Kidney (tissue), 14 donors: ENCODE results near the gene HAVCR1. TPM values are rescaled to one million over a fixed set of nuclear protein-coding genes. Genes with fewer than 3 reads are reported as not detected.
A peak's percentile ranks its signal among the peaks of the same experiment; 100 is the strongest.
"Not testable (repeated sequence)": the region's sequence is repeated elsewhere in the genome, so short reads cannot be mapped to it uniquely, and the experiment has no call there.

Experiments used
- DNase-seq, 5 donors: peaks; one replicate each; pipeline ENCODE4 v3.0.0-alpha.2; 2013 to 2020
- FAIRE-seq: peaks from 2 replicates; lab custom pipeline; 2012; peaks lifted over from hg19 to GRCh38; lab: Jason Lieb, UNC
- H3K27ac ChIP-seq, 2 donors: one replicate each; pipeline ENCODE4 v1.7.0; 2013; ENCODE audit warnings: low read depth in 2 of 2, low read length in 2 of 2, inconsistent platforms in 1 of 2
- H3K27me3 ChIP-seq: one replicate; pipeline ENCODE4 v1.7.1; 2013; ENCODE audit warnings: low read length, inconsistent platforms; ENCODE audit not compliant: control insufficient read depth, insufficient read depth
- H3K36me3 ChIP-seq, 3 donors: one replicate each; pipeline versions ENCODE4 v1.7.0 to v1.7.1; 2013; ENCODE audit warnings: low read length in 3 of 3, control low read depth in 1 of 3, inconsistent platforms in 1 of 3; ENCODE audit not compliant: insufficient read depth in 3 of 3, control insufficient read depth in 2 of 3
- H3K4me1 ChIP-seq, 3 donors: one replicate each; pipeline versions ENCODE4 v1.7.0 to v1.7.1; 2013; ENCODE audit warnings: low read length in 3 of 3, inconsistent platforms in 1 of 3, low read depth in 1 of 3; ENCODE audit not compliant: control insufficient read depth in 2 of 3, insufficient read depth in 2 of 3
- H3K4me3 ChIP-seq, 3 donors: one replicate each; pipeline versions ENCODE4 v1.7.0 to v1.8.1; 2013; ENCODE audit warnings: low read length in 3 of 3, control low read depth in 1 of 3, inconsistent platforms in 1 of 3
- H3K9ac ChIP-seq, 3 donors: one replicate each; pipeline versions ENCODE4 v1.7.0 to v1.7.1; 2013; ENCODE audit warnings: low read length in 3 of 3, control low read depth in 1 of 3, inconsistent platforms in 1 of 3
- H3K9me3 ChIP-seq, 3 donors: one replicate each; pipeline versions ENCODE4 v1.7.0 to v1.7.1; 2013; ENCODE audit warnings: low read length in 3 of 3, control low read depth in 1 of 3, inconsistent platforms in 1 of 3; ENCODE audit not compliant: control insufficient read depth in 2 of 3, insufficient read depth in 1 of 3
- CTCF ChIP-seq: IDR thresholded peaks from 3 replicates; pipeline ENCODE4 v1.5.1; 2012; ENCODE audit warnings: mild to moderate bottlenecking, moderate library complexity, borderline replicate concordance; ENCODE audit not compliant: insufficient read depth; ENCODE audit errors: extremely low read depth
- intact Hi-C: fragments of 100-400 bp; cut with DNase I; formaldehyde crosslinking; loops from one replicate; pipeline ENCODE4 v1.11.1; 2022
- polyA plus RNA-seq: library from polyadenylated mRNA; stranded (reverse); fragments of 350-450 nt; fragmentation: Illumina TruSeq; extraction: RNeasy Lipid Tissue Mini Kit (QIAGEN cat#74804); gene quantifications from one replicate; pipeline ENCODE4 v1.2.3, GENCODE V29; 2014; ENCODE audit warnings: low read depth, low replicate concordance; ENCODE audit not compliant: insufficient read depth
- total RNA-seq: library from RNA; stranded (reverse); fragmentation: NEBNext Ultra II Directional; extraction: Animal tissue kit (Norgen Biotek cat#: 25700); gene quantifications from one replicate; pipeline ENCODE4 v1.2.1, GENCODE V29; 2021
- donor health status: control.
- donor health status: control.
- donor health status: control.
- donor health status: control.
- donor health status: control.
- donor health status: DM: yes; HTN: yes; CAD: no.
- donor health status: Normal renal cell carcinoma (clear cell type).

HAVCR1 gene
- total and polyA plus RNA-seq, 2 donors from 2014 or later, result 0.65 to 114 TPM

- Histone ChIP-seq H3K4me1 (peaks cover 0 to 8% (median 5%) of the 10 kb centered on the region in 3 donors), H3K27ac (no peak overlapping the region), H3K9ac (no peak overlapping the region), H3K36me3 (no peaks in the 10 kb centered on the region), H3K4me3 (no peak overlapping the region), H3K27me3 (no peaks in the 10 kb centered on the region), H3K9me3 (no peaks in the 10 kb centered on the region)
- intact Hi-C loops, result no loop called here
- DNase-seq, result no peak
- TF ChIP-seq CTCF, result no peak
- FAIRE-seq, result no peak
Observed at GRCh38 chr5:157030692-157031091, 28.2 kb downstream of the HAVCR1 start.

GRCh38 chr5:157029457-157029856 is 29.5 kb downstream of the HAVCR1 start:
- DNase-seq, result no peak
- intact Hi-C loops, result no loop called here
- Histone ChIP-seq H3K27ac (no peak overlapping the region), H3K27me3 (no peaks in the 10 kb centered on the region), H3K4me3 (no peak overlapping the region), H3K4me1 (peaks cover 0 to 2% (median 0%) of the 10 kb centered on the region in 3 donors), H3K9me3 (no peaks in the 10 kb centered on the region), H3K9ac (no peak overlapping the region), H3K36me3 (no peaks in the 10 kb centered on the region)
- no peak for TF ChIP-seq CTCF
- no peak for FAIRE-seq

- H3K27me3 ChIP-seq, H3K4me1 ChIP-seq, DNase-seq, H3K27ac ChIP-seq, H3K4me3 ChIP-seq, H3K36me3 ChIP-seq, FAIRE-seq, H3K9ac ChIP-seq, intact Hi-C loops, H3K9me3 ChIP-seq: not testable (repeated sequence)
Observed at GRCh38 chr5:157027663-157028062, 31.3 kb downstream of the HAVCR1 start.

- Histone ChIP-seq H3K27me3 (no peaks in the 10 kb centered on the region), H3K4me1 (no peaks in the 10 kb centered on the region), H3K9me3 (no peaks in the 10 kb centered on the region), H3K4me3 (no peak overlapping the region), H3K36me3 (no peaks in the 10 kb centered on the region), H3K27ac (no peak overlapping the region), H3K9ac (no peak overlapping the region)
- FAIRE-seq (no peak), DNase-seq (peak in 2 of 5 donors; percentile 43 to 45)
- intact Hi-C loops, result no loop called here
- TF ChIP-seq CTCF, result peak; percentile 52
Observed at GRCh38 chr5:157026789-157027424, 32.0 kb downstream of the HAVCR1 start.
